NCI-H2196 (cell line): ENCODE data around the gene KCNJ14.

Source experiments
- DNase-seq: peaks from one replicate; lab custom pipeline; 2025; ENCODE audit not compliant: unreplicated experiment; lab: John Stamatoyannopoulos, UW

The KCNJ14 gene

GRCh38 chr19:48469934-48470680 lies 14.7 kb downstream of the KCNJ14 start:
- no peak for DNase-seq

GRCh38 chr19:48470856-48471255 lies 15.5 kb downstream of the KCNJ14 start:
- DNase-seq: no peak

GRCh38 chr19:48471836-48472235 lies 16.5 kb downstream of the KCNJ14 start:
- DNase-seq: no peak

- no peak for DNase-seq
Observed at GRCh38 chr19:48473161-48473966, 18.0 kb downstream of the KCNJ14 start.

GRCh38 chr19:48474084-48474592 lies 18.8 kb downstream of the KCNJ14 start:
- no peak for DNase-seq

- no peak for DNase-seq
Observed at GRCh38 chr19:48475369-48476068, 20.1 kb downstream of the KCNJ14 start.

GRCh38 chr19:48476176-48476575 lies 20.8 kb downstream of the KCNJ14 start:
- no peak for DNase-seq

GRCh38 chr19:48477067-48477685 lies 21.8 kb downstream of the KCNJ14 start:
- DNase-seq: no peak

GRCh38 chr19:48477698-48478338 lies 22.4 kb downstream of the KCNJ14 start:
- DNase-seq: no peak

- no peak for DNase-seq
Observed at GRCh38 chr19:48478339-48479256, 23.2 kb downstream of the KCNJ14 start.

- no peak for DNase-seq
Observed at GRCh38 chr19:48479686-48480085, 24.3 kb downstream of the KCNJ14 start.

GRCh38 chr19:48480183-48480557 lies 24.8 kb downstream of the KCNJ14 start:
- DNase-seq: no peak

GRCh38 chr19:48480558-48481500 lies 25.5 kb downstream of the KCNJ14 start:
- DNase-seq: no peak

- peak; percentile 48 for DNase-seq
Observed at GRCh38 chr19:48481846-48482639, 26.7 kb downstream of the KCNJ14 start.

GRCh38 chr19:48483301-48483700 lies 27.9 kb downstream of the KCNJ14 start:
- DNase-seq: no peak

- no peak for DNase-seq
Observed at GRCh38 chr19:48484247-48484893, 29.0 kb downstream of the KCNJ14 start.

GRCh38 chr19:48484931-48485612 lies 29.7 kb downstream of the KCNJ14 start:
- no peak for DNase-seq
